HTR-8/SVneo (cell line): ENCODE results near the gene SHANK1.

ENCODE experiments used
- DNase-seq: peaks from one replicate; pipeline ENCODE4 v3.0.0; 2011; ENCODE audit warnings: low spot score, mixed read lengths; ENCODE audit not compliant: insufficient read length
- FAIRE-seq: peaks from 2 replicates; lab custom pipeline; 2011; peaks lifted over from hg19 to GRCh38; lab: Jason Lieb, UNC

SHANK1 gene

DNA sequence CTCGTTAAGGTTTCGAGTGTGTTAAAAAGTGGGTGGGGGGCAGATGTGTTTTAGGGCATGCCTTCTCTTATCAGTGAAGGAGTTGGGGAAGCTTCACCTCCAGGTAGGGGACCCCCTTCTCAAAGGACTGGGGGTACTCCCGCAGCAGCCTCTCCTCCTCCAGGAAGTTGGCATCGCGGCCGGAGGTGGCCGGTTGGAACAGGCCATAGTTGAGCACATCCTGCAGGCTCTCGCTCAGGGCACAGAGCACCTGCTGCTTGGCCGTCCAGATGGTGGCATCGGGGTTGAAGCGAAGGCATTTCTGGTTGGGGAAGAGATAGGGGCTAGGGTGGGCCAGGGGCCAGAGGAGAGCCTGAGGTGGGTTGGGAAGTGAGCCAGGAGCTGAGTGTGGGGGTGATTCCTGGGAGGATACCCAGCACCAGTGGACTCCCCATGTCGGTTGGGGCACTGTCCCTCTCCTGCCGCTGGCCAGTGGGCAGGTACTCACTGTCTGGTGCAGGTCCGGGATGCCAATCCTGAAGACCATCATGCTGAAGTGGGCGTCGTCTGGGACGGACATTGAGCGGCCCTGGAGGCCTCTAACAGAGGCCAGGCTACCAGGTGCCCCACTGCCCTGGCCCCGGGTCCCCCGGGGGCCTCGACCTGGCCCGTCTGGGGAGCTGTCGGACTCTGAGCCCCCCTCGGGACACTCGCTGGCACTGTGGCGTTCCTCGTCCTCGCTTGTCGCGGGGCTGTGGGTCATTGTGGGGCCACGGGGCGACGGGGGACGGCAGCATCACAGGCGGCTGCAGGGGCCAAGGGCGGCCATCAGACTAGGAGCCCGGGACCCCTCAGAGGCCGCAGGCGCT lies 3.2 kb downstream of the SHANK1 start:
- FAIRE-seq: no peak

GRCh38 chr19:50713556-50714236 lies 5.9 kb downstream of the SHANK1 start:
- no peak for DNase-seq
- no peak for FAIRE-seq

More for the DNA sequence above, 3.2 kb downstream of the SHANK1 start:
- DNase-seq: no peak

DNA sequence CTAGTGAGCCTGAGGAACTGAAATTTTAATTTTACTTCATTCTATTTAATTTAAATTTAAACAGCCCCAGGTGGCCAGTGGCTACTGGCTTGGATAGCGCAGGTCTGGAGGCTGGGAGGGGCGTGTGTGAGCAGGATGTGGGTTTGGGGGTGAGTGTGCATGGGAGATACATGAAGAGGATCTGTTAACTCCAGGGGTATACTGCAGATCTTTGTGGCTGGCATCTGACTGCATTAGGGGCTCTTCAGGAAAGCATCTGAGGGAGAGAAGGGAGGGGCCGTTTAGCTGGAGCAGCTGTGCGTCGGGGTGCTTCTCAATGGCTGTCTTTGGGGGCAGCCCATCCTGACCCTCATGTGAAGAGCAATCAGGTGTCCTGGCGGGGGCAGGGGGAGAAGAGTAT lies 6.8 kb downstream of the SHANK1 start:
- FAIRE-seq: no peak

DNA sequence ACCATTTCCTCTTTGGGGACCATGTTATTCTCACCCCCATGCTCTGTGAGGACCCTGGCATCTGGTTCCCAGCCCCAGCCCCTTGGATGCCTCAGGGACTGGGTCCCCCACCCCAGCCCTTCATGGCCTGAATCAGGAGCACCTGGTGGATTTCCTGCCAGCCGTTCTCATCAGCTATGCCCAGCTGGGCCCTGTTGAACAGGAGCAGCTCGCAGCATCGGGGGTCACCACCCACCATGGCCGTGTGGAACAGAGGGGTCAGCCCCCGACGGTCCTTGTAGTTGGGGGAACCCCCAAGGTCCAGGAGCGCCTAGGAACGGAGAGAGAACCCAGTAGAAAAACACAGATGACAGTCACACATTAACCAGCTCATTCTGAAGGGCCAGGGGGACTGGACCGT lies 7.8 kb downstream of the SHANK1 start:
- DNase-seq: no peak
- FAIRE-seq: no peak

More for the DNA sequence above, 6.8 kb downstream of the SHANK1 start:
- no peak for DNase-seq

GRCh38 chr19:50711196-50711595 lies 8.4 kb downstream of the SHANK1 start:
- DNase-seq (no peak), FAIRE-seq (no peak)

- DNase-seq (no peak), FAIRE-seq (no peak)
Observed at GRCh38 chr19:50710612-50711011, 9.0 kb downstream of the SHANK1 start.

DNA sequence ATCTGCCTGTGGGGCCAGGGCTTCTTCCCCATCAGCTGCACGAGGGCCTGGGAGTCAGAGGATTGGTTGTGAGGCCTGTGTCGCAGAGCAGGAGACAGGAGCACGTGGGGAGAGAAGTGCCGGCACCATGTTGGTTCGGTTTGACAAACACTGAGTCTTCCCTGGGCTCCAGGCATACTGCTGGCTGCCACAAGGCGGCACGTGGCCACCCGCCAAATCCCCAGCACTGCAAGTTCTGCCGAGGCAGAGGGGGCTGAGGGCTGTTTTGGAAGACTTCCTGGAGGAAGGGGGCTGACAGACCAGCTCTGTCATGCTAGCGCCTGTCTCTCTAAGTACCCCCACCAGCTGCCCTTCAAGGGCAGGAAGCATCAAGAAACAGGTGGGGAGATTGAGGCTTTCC lies 9.5 kb downstream of the SHANK1 start:
- DNase-seq (no peak), FAIRE-seq (no peak)

GRCh38 chr19:50708179-50708879 lies 11.3 kb downstream of the SHANK1 start:
- FAIRE-seq: no peak
- DNase-seq: no peak

DNA sequence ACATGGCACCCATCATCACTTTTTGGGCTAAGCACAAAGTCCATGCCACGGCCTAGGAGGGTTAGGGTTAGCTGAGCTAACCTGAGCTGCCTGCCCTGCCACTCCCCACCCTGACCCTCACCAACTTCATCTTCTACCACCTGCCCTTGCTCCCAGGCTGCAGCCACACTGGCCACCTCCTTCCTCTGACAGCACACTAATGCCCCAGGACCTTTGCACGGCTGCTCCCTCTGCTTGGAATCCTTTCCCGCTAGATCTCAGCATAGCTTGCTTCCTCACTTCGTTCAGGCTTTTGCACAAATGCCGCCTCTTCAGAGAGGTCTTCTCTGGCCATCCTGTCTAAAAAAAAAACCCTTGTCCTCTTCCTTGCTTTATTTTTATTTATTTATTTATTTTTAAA lies 13.2 kb downstream of the SHANK1 start:
- FAIRE-seq (peak; percentile 28), DNase-seq (no peak)

GRCh38 chr19:50705422-50706019 lies 14.1 kb downstream of the SHANK1 start:
- no peak for FAIRE-seq
- DNase-seq: peak; percentile 83

GRCh38 chr19:50703915-50704796 lies 15.4 kb downstream of the SHANK1 start:
- FAIRE-seq: peak; percentile 13
- no peak for DNase-seq

DNA sequence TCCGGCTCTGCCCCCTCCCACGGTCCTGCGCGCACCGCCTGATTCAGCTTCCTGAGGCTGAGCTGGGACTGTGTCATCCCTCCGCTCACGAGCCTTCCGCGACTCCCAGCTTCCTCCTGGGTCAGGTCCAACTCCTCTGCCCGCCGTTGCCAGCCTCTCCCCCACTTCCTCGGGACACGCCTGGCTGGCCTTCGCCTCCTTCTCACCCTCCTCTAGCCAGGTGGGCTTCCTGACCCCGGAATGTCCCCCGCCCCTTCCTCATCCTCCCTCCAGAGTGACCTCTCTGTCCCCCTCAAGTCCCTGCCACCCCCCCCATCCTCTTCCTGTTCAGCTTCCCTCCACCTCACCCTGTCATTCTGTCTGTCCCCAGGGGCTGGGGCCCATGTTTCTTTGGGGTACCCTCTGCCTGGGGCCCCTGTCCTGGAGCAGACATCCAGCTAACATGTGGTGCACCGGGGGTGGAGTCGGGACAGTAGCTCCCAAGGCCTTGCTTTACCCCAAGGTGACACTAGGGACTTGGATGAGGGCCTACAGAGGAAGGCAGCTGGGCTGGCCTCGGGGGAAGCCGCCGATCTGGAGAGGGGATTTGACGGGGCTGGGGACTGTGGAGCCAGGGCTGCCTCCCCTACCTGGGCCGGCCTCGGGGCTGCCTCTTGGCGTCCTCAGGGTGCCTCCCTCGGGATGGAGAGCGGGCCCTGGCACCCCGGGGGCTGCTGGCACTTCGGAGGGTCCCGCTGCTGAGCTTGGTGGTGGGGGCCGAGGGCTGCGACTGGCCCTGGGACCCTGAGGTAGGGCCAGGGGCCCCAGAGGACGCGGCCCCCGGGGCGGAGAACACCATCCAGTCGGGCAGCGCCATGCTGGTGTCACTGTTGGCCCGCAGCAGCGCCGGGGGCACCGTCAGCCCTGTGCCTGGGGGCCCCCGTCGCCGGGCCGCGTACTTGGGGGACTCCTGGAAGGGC lies 16.5 kb downstream of the SHANK1 start:
- FAIRE-seq: peak; percentile 58
- DNase-seq: peak; percentile 56

- FAIRE-seq (no peak), DNase-seq (no peak)
Observed at GRCh38 chr19:50702158-50702870, 17.3 kb downstream of the SHANK1 start.

- DNase-seq: no peak
- FAIRE-seq: no peak
Observed at GRCh38 chr19:50701367-50701985, 18.1 kb downstream of the SHANK1 start.

GRCh38 chr19:50697414-50698124 lies 22.0 kb downstream of the SHANK1 start:
- DNase-seq: no peak
- no peak for FAIRE-seq

DNA sequence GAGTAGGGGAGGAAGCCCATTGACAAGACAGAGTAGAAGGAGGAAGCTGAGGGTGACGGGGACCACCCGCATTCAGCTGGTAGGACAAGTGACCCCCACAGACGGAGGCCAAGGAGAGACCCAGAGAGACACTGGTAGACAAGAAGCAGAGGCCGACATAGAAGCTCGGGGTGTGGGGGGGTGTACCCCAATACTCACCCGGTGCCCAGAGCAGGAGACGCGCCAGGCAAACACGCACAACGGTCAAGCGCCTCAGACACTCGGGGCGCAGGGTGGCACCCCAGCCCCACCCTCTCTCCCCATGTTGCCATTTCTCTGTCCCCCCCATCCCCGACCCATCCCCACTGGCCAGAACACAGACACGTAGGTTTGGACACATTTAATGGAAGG lies 23.5 kb downstream of the SHANK1 start:
- DNase-seq (no peak), FAIRE-seq (no peak)
